IMR-90 (cell line): Measurements from ENCODE around the gene LRIT2. TPM values are rescaled to one million over a fixed set of nuclear protein-coding genes. Genes with fewer than 3 reads are reported as not detected.

ENCODE experiments used
- ATAC-seq: fragments of 200-7000 bp; cut with Tn5 transposase; 2 replicates; pipeline ENCODE4 v1.9.1; 2020; ENCODE audit warnings: low read depth, mild to moderate bottlenecking, moderate library complexity
- BruUV-seq: library from RNA; stranded (reverse); fragments of 400-500 nt; replicated peaks from 2 replicates; lab custom pipeline; 2021; lab: Mats Ljungman, UMichigan
- CTCF ChIA-PET: fragments of 300-600 bp; formaldehyde crosslinking; extraction: SDS; loops from one replicate; lab custom pipeline; 2021; ENCODE audit warnings: antibody characterized with exemption; lab: Yijun Ruan, JAX
- POLR2A ChIA-PET: fragments of 300-600 bp; sonication (Branson Sonifier 250); formaldehyde crosslinking; loops from one replicate; lab custom pipeline; 2022; ENCODE audit warnings: antibody characterized with exemption; ENCODE audit not compliant: unreplicated experiment; lab: Charles Lee
- DNase-seq: peaks from one replicate; pipeline ENCODE4 v3.0.0; 2013
- H2AFZ ChIP-seq: replicated peaks from 2 replicates; pipeline ENCODE3; 2013; ENCODE audit warnings: low read length, mild to moderate bottlenecking; ENCODE audit not compliant: poor library complexity
- H2AK5ac ChIP-seq: 2 replicates; pipeline ENCODE4 v1.6.1; 2013; ENCODE audit warnings: low read depth, low read length, inconsistent platforms
- H2AK9ac ChIP-seq: replicated peaks from 2 replicates; pipeline ENCODE3; 2013; ENCODE audit warnings: mild to moderate bottlenecking, low read depth, low read length, moderate library complexity; ENCODE audit not compliant: poor library complexity
- H2BK120ac ChIP-seq: 2 replicates; pipeline ENCODE4 v1.6.1; 2013; ENCODE audit warnings: low read depth, low read length, inconsistent platforms
- H2BK15ac ChIP-seq: 3 replicates; pipeline ENCODE4 v1.6.1; 2013; ENCODE audit warnings: low read depth, low read length, inconsistent platforms
- H2BK20ac ChIP-seq: 2 replicates; pipeline ENCODE4 v1.6.1; 2013; ENCODE audit warnings: low read depth, mild to moderate bottlenecking, inconsistent platforms, low read length, moderate library complexity
- H2BK5ac ChIP-seq: 2 replicates; pipeline ENCODE4 v1.6.1; 2013; ENCODE audit warnings: mild to moderate bottlenecking, low read depth, low read length, inconsistent platforms; ENCODE audit not compliant: poor library complexity, severe bottlenecking
- H3K14ac ChIP-seq: replicated peaks from 2 replicates; pipeline ENCODE4 v1.6.1; 2013; ENCODE audit warnings: low read depth, low read length, inconsistent platforms
- H3K18ac ChIP-seq: 2 replicates; pipeline ENCODE4 v1.6.1; 2013; ENCODE audit warnings: low read depth, low read length, control low read depth
- H3K23ac ChIP-seq: 2 replicates; pipeline ENCODE4 v1.6.1; 2013; ENCODE audit warnings: low read depth, low read length, inconsistent platforms
- H3K27ac ChIP-seq: 2 replicates; pipeline ENCODE4 v1.5.1; 2013; ENCODE audit warnings: mild to moderate bottlenecking, control low read depth, low read length; ENCODE audit not compliant: insufficient read depth
- H3K27me3 ChIP-seq: 2 replicates; pipeline ENCODE4 v1.6.1; 2013; ENCODE audit warnings: low read length; ENCODE audit not compliant: control insufficient read depth, insufficient read depth
- H3K36me3 ChIP-seq: 2 replicates; pipeline ENCODE4 v1.6.1; 2013; ENCODE audit warnings: low read length, mixed read lengths; ENCODE audit not compliant: control insufficient read depth, insufficient read depth
- H3K4ac ChIP-seq: 2 replicates; pipeline ENCODE4 v1.6.1; 2013; ENCODE audit warnings: low read depth, low read length, inconsistent platforms
- H3K4me1 ChIP-seq: 2 replicates; pipeline ENCODE4 v1.6.1; 2013; ENCODE audit warnings: low read length, mixed read lengths; ENCODE audit not compliant: control insufficient read depth, insufficient read depth
- H3K4me2 ChIP-seq: 2 replicates; pipeline ENCODE4 v1.6.1; 2013; ENCODE audit warnings: low read depth, mild to moderate bottlenecking, control low read depth, low read length, moderate library complexity
- H3K4me3 ChIP-seq: 2 replicates; pipeline ENCODE4 v1.5.1; 2013; ENCODE audit warnings: low read depth, mild to moderate bottlenecking, control low read depth, low read length, moderate library complexity; ENCODE audit not compliant: insufficient read depth
- H3K56ac ChIP-seq: 2 replicates; pipeline ENCODE4 v1.6.1; 2013; ENCODE audit warnings: low read length, inconsistent platforms; ENCODE audit not compliant: insufficient read depth; ENCODE audit errors: extremely low read depth
- H3K79me1 ChIP-seq, 2 experiments: 2 replicates each; pipeline ENCODE4 v1.6.1; 2013; ENCODE audit warnings: low read length in 2 of 2, inconsistent platforms in 1 of 2, low read depth in 1 of 2
- H3K9ac ChIP-seq: 2 replicates; pipeline ENCODE4 v1.6.1; 2013; ENCODE audit warnings: low read depth, low read length, control low read depth
- H3K9me1 ChIP-seq: 2 replicates; pipeline ENCODE4 v1.6.1; 2013; ENCODE audit warnings: low read length, inconsistent platforms; ENCODE audit not compliant: insufficient read depth
- H3K9me3 ChIP-seq: 2 replicates; pipeline ENCODE4 v1.6.1; 2013; ENCODE audit warnings: low read length; ENCODE audit not compliant: control insufficient read depth, insufficient read depth
- H4K20me1 ChIP-seq: 2 replicates; pipeline ENCODE4 v1.6.1; 2013; ENCODE audit warnings: low read length, inconsistent platforms; ENCODE audit not compliant: insufficient read depth
- H4K5ac ChIP-seq: 2 replicates; pipeline ENCODE4 v1.6.1; 2013; ENCODE audit warnings: mild to moderate bottlenecking, low read depth, low read length, control low read depth
- H4K8ac ChIP-seq, 2 experiments: 2 replicates each; pipeline ENCODE4 v1.6.1; 2013; ENCODE audit warnings: low read depth in 2 of 2, low read length in 2 of 2, control low read depth in 1 of 2, inconsistent platforms in 1 of 2
- H4K91ac ChIP-seq: 2 replicates; pipeline ENCODE4 v1.6.1; 2013; ENCODE audit warnings: low read depth, low read length, inconsistent platforms; ENCODE audit not compliant: insufficient read depth
- BHLHE40 ChIP-seq: fragments of 150-350 bp; IDR thresholded peaks from 2 replicates; pipeline ENCODE4 v1.6.1; 2016; ENCODE audit warnings: mild to moderate bottlenecking, low read depth, low read length
- CEBPB ChIP-seq: IDR thresholded peaks from 2 replicates; pipeline ENCODE4 v1.6.1; 2012; ENCODE audit warnings: low read depth, low read length, improper control_type of control experiment
- CTCF ChIP-seq: conservative IDR thresholded peaks from 2 replicates; pipeline ENCODE4 v1.5.1; 2012; ENCODE audit warnings: mild to moderate bottlenecking, low read depth, low read length, improper control_type of control experiment
- ELK1 ChIP-seq: fragments of 150-350 bp; IDR thresholded peaks from 2 replicates; pipeline ENCODE4 v1.6.1; 2016; ENCODE audit warnings: low read depth, mild to moderate bottlenecking, low read length, moderate library complexity, borderline replicate concordance
- FOS ChIP-seq: fragments of 150-350 bp; IDR thresholded peaks from 2 replicates; pipeline ENCODE4 v1.6.1; 2016; ENCODE audit warnings: low read depth, low read length
- MAFK ChIP-seq: IDR thresholded peaks from 2 replicates; pipeline ENCODE4 v1.6.1; 2012; ENCODE audit warnings: low read depth, low read length, improper control_type of control experiment
- MAZ ChIP-seq: IDR thresholded peaks from 2 replicates; pipeline ENCODE4 v1.6.1; 2012; ENCODE audit warnings: low read depth, mild to moderate bottlenecking, low read length, improper control_type of control experiment, moderate library complexity, borderline replicate concordance
- MXI1 ChIP-seq: IDR thresholded peaks from 2 replicates; pipeline ENCODE4 v1.6.1; 2012; ENCODE audit warnings: low read depth, mild to moderate bottlenecking, low read length, moderate library complexity, borderline replicate concordance
- NFE2L2 ChIP-seq: fragments of 150-350 bp; IDR thresholded peaks from 2 replicates; pipeline ENCODE4 v1.6.1; 2016; ENCODE audit warnings: low read depth, mild to moderate bottlenecking, low read length
- POLR2A ChIP-seq: IDR thresholded peaks from 2 replicates; pipeline ENCODE4 v1.6.1; 2012; ENCODE audit warnings: mild to moderate bottlenecking, low read depth, low read length
- RAD21 ChIP-seq: IDR thresholded peaks from 2 replicates; pipeline ENCODE4 v1.6.1; 2012; ENCODE audit warnings: low read length, improper control_type of control experiment
- RCOR1 ChIP-seq: IDR thresholded peaks from 2 replicates; pipeline ENCODE4 v1.6.1; 2012; ENCODE audit warnings: mild to moderate bottlenecking, low read length, improper control_type of control experiment; ENCODE audit not compliant: insufficient replicate concordance
- RFX5 ChIP-seq: IDR thresholded peaks from 2 replicates; pipeline ENCODE4 v1.8.0; 2012; ENCODE audit warnings: low read depth, mild to moderate bottlenecking, low read length, moderate library complexity
- SMC3 ChIP-seq: fragments of 150-350 bp; IDR thresholded peaks from 2 replicates; pipeline ENCODE4 v1.6.1; 2016; ENCODE audit warnings: low read depth, mild to moderate bottlenecking, antibody characterized with exemption, low read length, moderate library complexity
- USF2 ChIP-seq: fragments of 150-350 bp; IDR thresholded peaks from 2 replicates; pipeline ENCODE4 v1.6.1; 2017; ENCODE audit warnings: mild to moderate bottlenecking, antibody characterized with exemption, low read length, low read depth
- whole genome bisulfite sequencing, 2 experiments: methylation state at CpG; one replicate each; pipeline versions ENCODE4 v1.1.5 to v1.1.7; 2013; ENCODE audit warnings: missing lambda C conversion rate in 2 of 2; ENCODE audit not compliant: insufficient read length in 1 of 2; ENCODE audit errors: extremely low coverage in 2 of 2; 5-methylcytosine and 5-hydroxymethylcytosine counted together
- dilution Hi-C: fragments of 300-500 bp; cut with HindIII; formaldehyde crosslinking; loops from one replicate; pipeline ENCODE4 v1.14.3; 2018; ENCODE audit warnings: low sequenced_read_pairs; ENCODE audit not compliant: unreplicated experiment
- in situ Hi-C: fragments of 300-500 bp; cut with MboI; formaldehyde crosslinking; loops from 3 replicates; pipeline ENCODE4 v1.14.3; 2019; ENCODE audit warnings: low sequenced_read_pairs, inconsistent platforms, mixed read lengths
- intact Hi-C: fragments of 100-400 bp; cut with micrococcal nuclease; formaldehyde crosslinking; loops from 2 replicates; pipeline ENCODE4 v1.10.0; 2022
- polyA plus RNA-seq, 3 experiments: library from polyadenylated mRNA; depleted of rRNA; stranded (reverse); fragments of >200 nt; gene quantifications; 2 replicates each; pipeline ENCODE4 v1.2.3, GENCODE V29; 2012; ENCODE audit warnings: low replicate concordance in 1 of 3
- total RNA-seq: library from RNA; depleted of rRNA; stranded (reverse); fragments of >200 nt; gene quantifications from 2 replicates; pipeline ENCODE4 v1.2.3, GENCODE V29; 2012

The LRIT2 gene
- total and polyA plus RNA-seq, 2 of the 4 experiments (the other 2 are of a cell fraction) = not detected

- 0 out of 2 replicates have a peak overlapping the region, but pooled peaks have one; percentile 10 for H3K4ac ChIP-seq
- DNase-seq = peak; percentile 92
- intact Hi-C loops = loop anchor here (5.0 kb wide), 1 partner anchor 58 kb away; the partner anchor contains the start of gene CCSER2
- TF ChIP-seq FOS (peak; percentile 66; the same call in 1 of the 2 replicates), BHLHE40 (peak; percentile 76), CTCF (no peak), USF2 (peak; percentile 35; the same call in 1 of the 2 replicates), ELK1 (no peak), SMC3 (no peak), MAFK (no peak), RFX5 (no peak), POLR2A (no peak), MAZ (no peak), NFE2L2 (no peak), RAD21 (no peak), CEBPB (peak; percentile 87), MXI1 (no peak), RCOR1 (no peak)
These were observed 44.4 kb upstream of the LRIT2 start for GRCh38 chr10:84269773-84270172.

More at GRCh38 chr10:84269773-84270172, 44.4 kb upstream of the LRIT2 start:
- no peak overlapping the region for H2BK5ac ChIP-seq
- H3K14ac ChIP-seq = no peak overlapping the region
- H2BK15ac ChIP-seq = no peak overlapping the region
- no TSS peak for BruUV-seq
- H3K18ac ChIP-seq = no peak overlapping the region
- no peaks in the 10 kb centered on the region; the same call in 1 of the 2 replicates for H3K9me1 ChIP-seq
- H2BK120ac ChIP-seq = peak overlapping the region; percentile 66; the same call in 1 of the 2 replicates
- no peak overlapping the region for H3K9ac ChIP-seq
- no peak overlapping the region for H3K56ac ChIP-seq
- no peak overlapping the region for H4K5ac ChIP-seq
- H2AK9ac ChIP-seq = no peak overlapping the region
- ChIA-PET POLR2A (no interaction called here), CTCF (interaction anchor here (0.7 to 5.4 kb wide), 3 partner anchors 82 to 267 kb away, joined by 3 to 54 read pairs (median 4); no protein-coding TSS in a partner anchor)
- no peak overlapping the region for H2AFZ ChIP-seq
- no peak overlapping the region for H3K23ac ChIP-seq
- H2AK5ac ChIP-seq = no peak overlapping the region; the same call in 1 of the 2 replicates
- ATAC-seq = peak; percentile 79
- H4K8ac ChIP-seq = 0 out of 4 replicates have a peak overlapping the region, but pooled peaks of 1 of the 2 experiments have one; percentile 27
- no peaks in the 10 kb centered on the region for H4K20me1 ChIP-seq
- H3K27me3 ChIP-seq = no peaks in the 10 kb centered on the region
- dilution Hi-C loops = no loop called here
- no peak overlapping the region for H4K91ac ChIP-seq
- H3K79me1 ChIP-seq = no peaks in the 10 kb centered on the region
- 40% methylated on average over 1 of the region's 2 CpGs; no CpG with 5 or more reads in 1 of the 2 experiments for WGBS, 2 experiments
- H3K9me3 ChIP-seq = no peaks in the 10 kb centered on the region
- H3K4me2 ChIP-seq = no peak overlapping the region
- H3K36me3 ChIP-seq = no peaks in the 10 kb centered on the region
- peaks cover 2% of the 10 kb centered on the region; the same call in 1 of the 2 replicates for H3K4me1 ChIP-seq
- peak overlapping the region; percentile 15; the same call in 1 of the 2 replicates for H2BK20ac ChIP-seq
- in situ Hi-C loops = loop anchor here (5.0 to 10.0 kb wide), 2 partner anchors 95 to 263 kb away; no protein-coding TSS in a partner anchor
- H3K4me3 ChIP-seq = no peak overlapping the region
- no peak overlapping the region for H3K27ac ChIP-seq
